HepG2 (cell line): Measurements from ENCODE around the gene KIF15. TPM values are rescaled to one million over a fixed set of nuclear protein-coding genes. Genes with fewer than 3 reads are reported as not detected.

Experiments used
- BCL6 ChIP-seq: IDR thresholded peaks from 2 replicates; pipeline ENCODE4 v1.6.1; 2016; ENCODE audit warnings: missing genetic modification reagents, missing compliant biosample characterization
- FOSL1 ChIP-seq: sonication (generic); formaldehyde crosslinking; IDR thresholded peaks from 2 replicates; pipeline ENCODE4 v1.9.0; 2021; ENCODE audit warnings: missing genetic modification reagents, borderline replicate concordance
- HCFC1 ChIP-seq: fragments of 150-350 bp; IDR thresholded peaks from 2 replicates; pipeline ENCODE4 v1.6.1; 2014; ENCODE audit warnings: low read depth, low read length
- HES4 ChIP-seq: sonication (generic); formaldehyde crosslinking; IDR thresholded peaks from 2 replicates; pipeline ENCODE4 v1.9.0; 2021; ENCODE audit warnings: mild to moderate bottlenecking, missing genetic modification reagents, borderline replicate concordance
- KIAA2018 ChIP-seq: sonication (generic); formaldehyde crosslinking; IDR thresholded peaks from 2 replicates; pipeline ENCODE4 v1.5.0; 2020; ENCODE audit warnings: mild to moderate bottlenecking, missing genetic modification reagents, borderline replicate concordance
- MBNL3 ChIP-seq: fragments of 250-450 bp; sonication (Bioruptor Pico); conservative IDR thresholded peaks from 2 replicates; pipeline ENCODE4 v1.8.0; 2022; ENCODE audit warnings: mild to moderate bottlenecking, inconsistent platforms
- REPIN1 ChIP-seq: sonication (generic); formaldehyde crosslinking; IDR thresholded peaks from 2 replicates; pipeline ENCODE4 v1.8.0; 2022; ENCODE audit warnings: missing genetic modification reagents, low read depth, mild to moderate bottlenecking, borderline replicate concordance
- SAP130 ChIP-seq: IDR thresholded peaks from 2 replicates; pipeline ENCODE4 v1.6.1; 2016; ENCODE audit warnings: low read depth
- SP2 ChIP-seq: sonication (generic); formaldehyde crosslinking; IDR thresholded peaks from 2 replicates; pipeline ENCODE4 v1.5.1; 2020; ENCODE audit warnings: mild to moderate bottlenecking, missing genetic modification reagents
- SRSF9 ChIP-seq: fragments of 200-400 bp; formaldehyde crosslinking; IDR thresholded peaks from 2 replicates; pipeline ENCODE4 v1.6.1; 2018; ENCODE audit warnings: borderline replicate concordance, mild to moderate bottlenecking, low read depth, low read length; ENCODE audit not compliant: insufficient read depth, poor library complexity, severe bottlenecking
- TEF ChIP-seq: sonication (generic); formaldehyde crosslinking; IDR thresholded peaks from 2 replicates; pipeline ENCODE4 v1.5.0; 2020; ENCODE audit warnings: missing genetic modification reagents
- TSC22D2 ChIP-seq: sonication (generic); formaldehyde crosslinking; IDR thresholded peaks from 2 replicates; pipeline ENCODE4 v1.5.1; 2020; ENCODE audit warnings: missing genetic modification reagents, mild to moderate bottlenecking, borderline replicate concordance
- ZBTB7B ChIP-seq: sonication (generic); formaldehyde crosslinking; IDR thresholded peaks from 2 replicates; pipeline ENCODE4 v1.4.0; 2020; ENCODE audit warnings: missing genetic modification reagents
- ZFP41 ChIP-seq: sonication (generic); formaldehyde crosslinking; IDR thresholded peaks from 2 replicates; pipeline ENCODE4 v1.4.0; 2020; ENCODE audit warnings: mild to moderate bottlenecking, missing genetic modification reagents, borderline replicate concordance
- ZNF280B ChIP-seq: sonication (generic); formaldehyde crosslinking; IDR thresholded peaks from 2 replicates; pipeline ENCODE4 v1.5.0; 2020; ENCODE audit warnings: missing genetic modification reagents, mild to moderate bottlenecking, borderline replicate concordance
- ZNF326 ChIP-seq: sonication (generic); formaldehyde crosslinking; IDR thresholded peaks from 2 replicates; pipeline ENCODE4 v1.4.0; 2020; ENCODE audit warnings: missing genetic modification reagents, borderline replicate concordance
- ZNF44 ChIP-seq: sonication (generic); formaldehyde crosslinking; IDR thresholded peaks from 2 replicates; pipeline ENCODE4 v1.5.1; 2020; ENCODE audit warnings: mild to moderate bottlenecking, missing genetic modification reagents
- ZNF557 ChIP-seq: sonication (generic); formaldehyde crosslinking; IDR thresholded peaks from 2 replicates; pipeline ENCODE4 v1.4.0; 2020; ENCODE audit warnings: missing genetic modification reagents
- ZNF782 ChIP-seq: sonication (generic); formaldehyde crosslinking; IDR thresholded peaks from 2 replicates; pipeline ENCODE4 v1.4.0; 2020; ENCODE audit warnings: missing genetic modification reagents, mild to moderate bottlenecking, borderline replicate concordance
- polyA plus RNA-seq, 8 experiments: library from polyadenylated mRNA; depleted of rRNA in 3 of 8; stranded (reverse) in 7 of 8; unstranded in 1 of 8; fragments of >200 nt; fragmentation: Illumina TruSeq in 4 of 8; extraction: Trizol in 4 of 8; gene quantifications; 2 replicates each; pipeline versions ENCODE4 v1.2.1 to v1.2.3, GENCODE V29; 2011 to 2016; ENCODE audit warnings: low read depth in 4 of 8, missing spikeins in 1 of 8, mixed read lengths in 1 of 8; ENCODE audit not compliant: insufficient read depth in 1 of 8
- total RNA-seq, 5 experiments: library from RNA; depleted of rRNA; stranded (reverse); fragments of >200 nt; fragmentation: Illumina TruSeq; extraction: Trizol; gene quantifications; 2 replicates each; pipeline ENCODE4 v1.2.3, GENCODE V29; 2016; ENCODE audit warnings: low read depth in 1 of 5

KIF15 gene
- total and polyA plus RNA-seq, 2 of the 13 experiments (the other 11 are each of a cell fraction or from before 2014, with no cell fraction given) = 4.8 to 33.8 TPM

- TF ChIP-seq BCL6 (CRISPR knock-in tag) (peak; percentile 71), HES4 (CRISPR knock-in tag) (peak; percentile 64; the same call in 1 of the 2 replicates), TSC22D2 (CRISPR knock-in tag) (peak; percentile 69; the same call in 1 of the 2 replicates), ZNF44 (no peak), TEF (no peak), MBNL3 (CRISPR knock-in tag) (no peak), KIAA2018 (CRISPR knock-in tag) (no peak), SAP130 (CRISPR knock-in tag) (peak; percentile 98), FOSL1 (no peak), SP2 (CRISPR knock-in tag) (0 out of 2 replicates have a peak, but pooled peaks have one; percentile 19), HCFC1 (peak; percentile 73), ZNF782 (peak; percentile 65; the same call in 1 of the 2 replicates), REPIN1 (CRISPR knock-in tag) (peak; percentile 93; the same call in 1 of the 2 replicates), SRSF9 (no peak), ZNF326 (CRISPR knock-in tag) (no peak), ZNF280B (CRISPR knock-in tag) (0 out of 2 replicates have a peak, but pooled peaks have one; percentile 75), ZFP41 (CRISPR knock-in tag) (no peak), ZBTB7B (no peak), ZNF557 (CRISPR knock-in tag) (no peak)
Observed at GRCh38 chr3:44729384-44729910, 32.1 kb upstream of the KIF15 start, which contains the start of gene ZNF501 (continued).
